HL-60 (cell line): ENCODE data around the gene MYRIP.

Experiments used
- GABPA ChIP-seq: IDR thresholded peaks from 2 replicates; pipeline ENCODE4 v1.6.1; 2012; ENCODE audit warnings: low read depth
- POLR2AphosphoS5 ChIP-seq: IDR thresholded peaks from 2 replicates; pipeline ENCODE4 v1.6.1; 2012; ENCODE audit warnings: low read depth
- SPI1 ChIP-seq: IDR thresholded peaks from 2 replicates; pipeline ENCODE4 v1.6.1; 2012; ENCODE audit warnings: low read depth, mild to moderate bottlenecking, borderline replicate concordance
- TF ChIP-seq, protein P1 (sequence below): IDR thresholded peaks from one replicate; pipeline ENCODE4 v1.5.1; 2011; ENCODE audit warnings: low read length, control low read depth, inconsistent platforms; ENCODE audit not compliant: insufficient read depth

DNA sequence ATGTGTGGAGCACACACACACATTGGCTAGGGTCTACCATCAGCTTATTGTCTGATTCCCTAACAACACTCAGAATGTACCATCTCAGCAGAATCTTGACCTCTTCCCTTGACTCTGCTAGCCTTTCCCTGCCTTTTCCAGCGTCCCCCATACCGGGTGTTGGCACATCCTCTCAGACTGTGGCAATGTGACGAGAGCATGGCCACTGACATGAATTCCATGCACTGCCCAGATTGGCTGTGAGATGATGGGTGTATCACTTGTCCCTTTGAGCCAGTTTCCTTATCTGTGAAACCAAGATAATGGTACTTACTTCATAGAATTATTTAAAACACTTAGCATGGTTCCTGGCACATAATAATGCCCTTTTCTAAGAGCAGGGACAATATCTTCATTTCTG lies 439.8 kb downstream of the MYRIP start:
- TF ChIP-seq, protein P1, sequence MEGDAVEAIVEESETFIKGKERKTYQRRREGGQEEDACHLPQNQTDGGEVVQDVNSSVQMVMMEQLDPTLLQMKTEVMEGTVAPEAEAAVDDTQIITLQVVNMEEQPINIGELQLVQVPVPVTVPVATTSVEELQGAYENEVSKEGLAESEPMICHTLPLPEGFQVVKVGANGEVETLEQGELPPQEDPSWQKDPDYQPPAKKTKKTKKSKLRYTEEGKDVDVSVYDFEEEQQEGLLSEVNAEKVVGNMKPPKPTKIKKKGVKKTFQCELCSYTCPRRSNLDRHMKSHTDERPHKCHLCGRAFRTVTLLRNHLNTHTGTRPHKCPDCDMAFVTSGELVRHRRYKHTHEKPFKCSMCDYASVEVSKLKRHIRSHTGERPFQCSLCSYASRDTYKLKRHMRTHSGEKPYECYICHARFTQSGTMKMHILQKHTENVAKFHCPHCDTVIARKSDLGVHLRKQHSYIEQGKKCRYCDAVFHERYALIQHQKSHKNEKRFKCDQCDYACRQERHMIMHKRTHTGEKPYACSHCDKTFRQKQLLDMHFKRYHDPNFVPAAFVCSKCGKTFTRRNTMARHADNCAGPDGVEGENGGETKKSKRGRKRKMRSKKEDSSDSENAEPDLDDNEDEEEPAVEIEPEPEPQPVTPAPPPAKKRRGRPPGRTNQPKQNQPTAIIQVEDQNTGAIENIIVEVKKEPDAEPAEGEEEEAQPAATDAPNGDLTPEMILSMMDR: no peak
- TF ChIP-seq POLR2AphosphoS5: no peak
- no peak for TF ChIP-seq GABPA
- no peak for TF ChIP-seq SPI1
